Fibroblast of peridontal ligament (primary cell): Measurements from ENCODE around the gene GNA15.
"Not testable (repeated sequence)": the region's sequence is repeated elsewhere in the genome, so short reads cannot be mapped to it uniquely, and the experiment has no call there.

Source experiments
- DNase-seq: peaks from one replicate; pipeline ENCODE4 v3.0.0-alpha.2; 2010; ENCODE audit errors: extremely low read depth

The GNA15 gene

DNA sequence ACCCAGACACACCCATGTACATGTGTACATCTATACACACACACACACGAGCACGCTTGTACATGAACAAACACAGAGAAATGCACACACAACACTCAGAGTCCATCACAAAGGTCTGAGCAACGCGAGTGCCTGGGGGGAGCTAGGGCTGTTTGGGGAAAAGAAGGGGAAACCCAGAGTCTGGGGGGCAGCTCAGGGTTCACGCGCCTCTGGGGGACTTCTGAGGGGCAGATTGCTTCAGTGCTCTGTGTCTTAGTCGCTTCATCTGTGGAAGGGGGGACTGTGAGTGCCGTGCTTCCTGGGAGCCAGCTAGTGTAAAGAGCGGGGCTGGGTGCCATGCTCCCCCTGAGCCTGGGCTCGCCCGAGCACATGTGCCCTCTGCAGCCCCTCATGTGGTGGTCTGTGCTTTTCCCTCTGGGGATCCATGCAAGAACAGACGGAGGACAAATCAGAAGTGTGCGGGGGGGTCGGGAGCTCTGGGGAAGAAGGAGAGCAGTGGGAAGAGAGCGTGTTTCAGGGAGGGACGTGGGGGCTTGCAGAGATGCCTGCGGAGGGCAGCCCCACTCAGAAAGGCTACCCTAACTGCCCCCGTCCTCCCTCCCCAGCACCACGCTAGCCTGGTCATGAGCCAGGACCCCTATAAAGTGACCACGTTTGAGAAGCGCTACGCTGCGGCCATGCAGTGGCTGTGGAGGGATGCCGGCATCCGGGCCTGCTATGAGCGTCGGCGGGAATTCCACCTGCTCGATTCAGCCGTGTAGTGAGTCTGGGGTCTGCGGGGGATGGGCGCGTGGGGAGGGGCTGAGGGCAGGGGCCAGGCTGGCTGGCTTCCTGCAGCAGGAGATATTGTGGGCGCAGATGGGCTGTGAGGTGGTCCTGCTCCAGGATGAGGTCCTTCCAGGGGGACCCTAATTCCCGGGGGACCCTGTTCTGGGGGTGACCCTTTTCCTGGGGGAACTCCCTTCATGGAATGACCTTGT, 14.0 kb downstream of the GNA15 start:
- DNase-seq, result no peak

DNA sequence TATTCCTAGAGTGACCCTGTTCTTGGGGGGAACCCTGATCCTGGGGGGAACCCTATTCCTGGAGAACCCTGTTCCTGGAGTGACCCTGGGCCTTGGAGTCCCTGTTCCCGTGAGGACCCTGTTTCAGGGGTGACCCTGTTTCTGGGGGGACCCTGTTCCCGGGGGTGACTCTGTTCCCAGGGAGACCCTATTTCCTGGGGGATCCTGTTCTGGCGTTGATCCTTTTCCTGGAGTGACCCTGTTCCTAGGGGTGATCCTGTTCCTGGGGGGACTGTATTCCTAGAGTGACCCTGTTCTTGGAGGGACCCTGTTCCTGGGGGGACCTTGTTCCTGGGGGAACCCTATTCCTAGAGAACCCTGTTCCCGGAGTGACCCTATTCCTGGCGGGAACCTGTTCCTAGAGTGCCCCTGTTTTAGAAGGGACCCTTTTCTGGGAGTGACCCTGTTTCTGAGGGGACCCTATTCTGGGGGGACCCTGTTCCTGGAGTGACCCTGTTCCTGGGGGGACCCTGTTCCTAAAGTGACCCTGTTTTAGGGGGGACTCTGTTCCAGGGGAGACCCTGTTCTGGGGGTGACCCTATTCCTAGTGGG, 15.0 kb downstream of the GNA15 start:
- DNase-seq, result no peak

DNA sequence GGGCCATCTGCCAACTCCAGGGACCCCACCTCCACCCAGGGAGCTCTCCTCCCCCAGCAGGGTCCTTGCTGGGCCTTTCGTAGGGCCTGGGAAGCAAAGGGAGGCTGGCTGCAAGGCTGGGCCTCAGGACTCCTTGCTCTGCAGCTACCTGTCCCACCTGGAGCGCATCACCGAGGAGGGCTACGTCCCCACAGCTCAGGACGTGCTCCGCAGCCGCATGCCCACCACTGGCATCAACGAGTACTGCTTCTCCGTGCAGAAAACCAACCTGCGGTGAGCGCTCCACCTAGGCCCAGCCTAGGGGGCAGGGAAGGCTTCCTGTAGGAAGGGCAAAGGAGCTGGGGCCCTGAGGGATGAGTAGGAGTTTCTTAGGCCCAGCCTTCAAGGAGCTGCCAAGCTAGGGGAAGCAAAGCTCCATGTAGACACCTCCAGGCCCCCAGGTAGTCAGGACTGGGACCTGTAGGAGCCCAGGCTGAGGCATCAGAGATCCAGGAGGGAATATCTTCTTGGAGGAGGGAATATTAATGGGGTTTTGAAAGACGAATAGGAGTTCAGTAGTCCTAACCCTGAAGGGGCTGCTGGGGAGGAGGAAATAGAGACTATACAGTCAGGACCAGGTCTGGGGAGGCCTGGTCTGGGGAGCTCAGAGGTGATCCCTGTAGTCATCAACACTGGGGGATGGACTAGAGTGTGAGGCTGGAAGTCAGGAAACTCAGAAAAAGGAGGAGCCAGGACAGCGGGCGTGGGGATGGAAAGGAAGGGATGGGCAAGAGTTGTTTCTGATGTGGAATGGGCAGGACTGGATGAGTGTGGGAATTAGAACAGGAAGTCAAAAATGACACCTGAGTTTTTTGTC, 16.0 kb downstream of the GNA15 start:
- DNase-seq, result no peak

DNA sequence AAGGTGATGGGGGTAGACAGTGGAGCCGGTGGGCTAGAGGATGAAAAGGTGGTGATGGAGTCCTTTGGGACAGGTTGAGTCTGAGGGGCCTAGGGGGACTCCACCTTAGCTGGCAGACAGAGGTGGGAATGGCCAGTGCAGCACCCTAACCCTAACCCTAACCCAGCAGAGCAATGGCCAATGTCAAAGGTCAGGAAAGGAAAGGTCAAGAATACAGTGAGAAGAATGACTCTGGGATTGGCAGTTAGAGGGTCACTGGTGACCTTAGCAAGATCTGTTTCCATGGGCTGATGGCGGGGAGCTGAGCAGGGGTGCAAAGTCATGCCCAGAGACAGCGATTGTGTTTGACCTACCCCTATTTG, 16.6 kb downstream of the GNA15 start:
- DNase-seq, result no peak

DNA sequence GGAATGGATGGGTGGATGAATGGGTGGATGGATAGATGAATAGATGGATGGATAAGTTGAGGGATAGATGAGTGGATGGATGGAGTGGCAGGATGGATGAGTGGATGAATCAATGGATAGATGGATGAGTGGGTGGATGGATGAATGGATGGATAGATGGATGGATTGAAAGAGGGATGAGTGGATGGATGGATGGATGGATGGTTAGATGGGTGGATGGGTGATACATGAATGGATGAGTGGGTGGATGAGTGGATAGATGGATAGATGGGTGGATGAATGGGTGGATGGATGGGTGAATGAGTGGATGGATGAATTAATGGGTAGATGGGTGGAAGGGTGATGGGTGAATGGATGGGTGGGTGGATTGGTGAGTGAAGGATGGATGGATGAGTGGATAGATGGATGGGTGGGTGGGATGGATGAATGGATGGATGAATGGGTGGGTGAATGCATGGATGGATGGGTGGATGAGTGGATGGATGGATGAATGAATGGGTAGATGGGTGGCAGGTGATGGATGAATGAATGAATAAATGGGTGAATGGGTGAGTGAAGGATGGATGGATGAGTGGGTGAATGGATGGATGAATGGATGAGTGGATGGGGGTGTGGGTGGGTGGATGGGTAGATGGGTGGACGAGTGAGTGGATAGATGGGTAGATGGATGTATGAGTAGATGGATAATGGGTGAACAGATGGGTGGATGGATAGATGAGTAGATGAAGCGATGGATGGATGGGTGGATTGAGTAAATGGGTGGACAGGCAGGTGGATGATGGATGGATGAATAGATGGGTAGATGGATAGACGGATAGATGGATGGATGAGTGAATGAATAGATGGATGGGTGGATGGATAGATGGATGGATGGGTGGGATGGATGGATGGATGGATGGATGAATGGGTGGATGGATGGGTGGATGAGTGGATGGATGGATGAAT, 17.7 kb downstream of the GNA15 start:
- no peak for DNase-seq

DNA sequence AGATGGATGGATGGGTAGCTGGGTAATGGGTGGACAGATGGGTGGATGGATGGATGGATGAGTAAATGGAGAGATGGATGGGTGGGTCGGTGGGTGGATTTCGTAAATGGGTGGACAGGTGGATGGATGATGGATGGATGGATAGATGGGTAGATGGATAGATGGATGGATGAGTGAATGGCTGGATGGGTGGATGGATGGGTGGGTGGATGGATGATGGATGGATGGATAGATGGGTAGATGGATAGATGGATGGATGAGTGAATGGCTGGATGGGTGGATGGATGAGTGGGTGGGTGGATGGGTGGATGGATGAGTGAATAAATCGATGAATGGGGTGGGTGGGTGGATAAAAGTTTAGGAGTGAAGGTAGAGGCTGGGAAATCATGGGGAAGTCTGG, 18.6 kb downstream of the GNA15 start:
- DNase-seq, result not testable (repeated sequence)

DNA sequence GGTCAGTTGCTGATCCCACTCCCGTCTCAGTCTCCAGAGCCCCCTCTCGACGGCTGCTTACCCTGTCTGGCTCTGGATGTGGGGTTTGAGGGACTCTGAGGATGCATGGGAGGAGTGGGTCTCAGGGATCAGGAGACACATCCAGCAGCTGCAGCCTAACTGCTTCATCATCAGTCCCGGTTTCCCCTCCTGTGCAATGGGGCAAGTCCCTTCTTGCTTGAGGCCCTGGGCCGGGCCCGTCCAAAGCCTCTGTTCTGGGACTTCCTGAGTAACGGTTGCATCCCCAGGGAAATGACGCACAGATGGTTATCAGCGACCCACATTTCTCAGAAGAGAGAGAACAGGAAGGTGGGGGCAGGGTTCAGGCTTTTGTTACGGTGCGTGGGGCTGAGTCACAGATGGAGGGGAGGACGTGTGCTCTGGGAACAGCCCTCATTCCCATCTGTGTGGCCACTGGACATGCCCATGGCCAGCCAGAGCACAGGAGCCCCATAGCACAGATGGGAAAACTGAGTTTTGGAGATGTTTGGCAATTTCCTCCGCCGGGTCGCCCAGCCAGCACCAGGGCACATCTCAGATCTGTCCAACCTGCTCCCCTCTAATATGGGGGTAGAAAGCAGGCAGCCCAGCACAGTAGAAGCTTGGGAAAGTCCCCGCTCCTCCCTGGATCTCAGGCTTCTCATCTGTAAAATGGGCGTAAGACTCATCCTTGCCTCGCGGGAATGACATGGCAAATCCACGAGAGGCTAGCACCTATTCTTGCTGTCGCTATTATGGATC, 19.3 kb downstream of the GNA15 start:
- peak; percentile 94 for DNase-seq

DNA sequence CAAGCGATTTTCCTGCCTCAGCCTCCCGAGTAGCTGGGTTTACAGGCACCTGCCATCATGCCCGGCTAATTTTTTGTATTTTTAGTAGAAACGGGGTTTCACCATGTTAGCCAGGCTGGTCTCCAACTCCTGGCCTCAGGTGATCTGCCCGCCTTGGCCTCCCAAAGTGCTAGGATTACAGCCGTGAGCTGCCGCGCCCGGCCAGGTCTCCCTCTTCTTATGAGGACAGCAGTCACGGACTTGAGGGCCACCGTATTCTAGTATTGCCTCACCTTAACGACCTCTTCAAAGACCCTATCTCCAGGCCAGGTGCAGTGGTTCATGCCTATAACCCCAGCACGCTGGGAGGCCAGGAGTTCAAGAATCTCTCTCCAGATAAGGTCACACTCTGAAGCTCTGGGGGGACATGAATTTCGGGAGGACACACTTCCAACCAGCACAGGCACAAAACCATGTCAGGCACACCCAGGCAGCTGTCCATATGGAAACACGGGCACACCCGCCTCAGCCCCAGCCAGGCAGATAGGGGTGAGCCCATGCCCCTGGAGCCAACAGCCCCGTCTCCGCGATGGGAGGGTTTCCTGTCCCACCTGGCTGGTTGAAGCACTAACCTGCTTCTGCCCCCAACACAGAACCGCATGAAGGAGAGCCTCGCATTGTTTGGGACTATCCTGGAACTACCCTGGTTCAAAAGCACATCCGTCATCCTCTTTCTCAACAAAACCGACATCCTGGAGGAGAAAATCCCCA, 21.4 kb downstream of the GNA15 start:
- no peak for DNase-seq

DNA sequence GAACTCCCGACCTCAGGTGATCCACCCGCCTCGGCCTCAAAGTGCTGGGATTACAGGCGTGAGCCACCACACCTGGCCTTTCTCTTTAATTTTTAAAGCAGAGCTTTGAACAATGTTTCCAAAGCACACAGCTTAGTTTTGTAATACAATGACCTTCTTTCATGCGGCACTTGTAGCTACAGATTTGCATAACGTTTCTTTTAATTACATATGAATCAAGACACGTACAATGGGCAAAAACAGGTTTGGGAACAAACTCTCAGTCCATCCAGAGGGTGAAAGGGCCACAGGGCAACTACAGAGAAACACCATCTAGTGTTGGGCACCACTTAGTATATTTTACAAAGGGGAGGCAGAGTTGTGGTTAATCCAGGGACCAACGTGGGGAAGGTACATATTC, 23.7 kb downstream of the GNA15 start:
- no peak for DNase-seq

DNA sequence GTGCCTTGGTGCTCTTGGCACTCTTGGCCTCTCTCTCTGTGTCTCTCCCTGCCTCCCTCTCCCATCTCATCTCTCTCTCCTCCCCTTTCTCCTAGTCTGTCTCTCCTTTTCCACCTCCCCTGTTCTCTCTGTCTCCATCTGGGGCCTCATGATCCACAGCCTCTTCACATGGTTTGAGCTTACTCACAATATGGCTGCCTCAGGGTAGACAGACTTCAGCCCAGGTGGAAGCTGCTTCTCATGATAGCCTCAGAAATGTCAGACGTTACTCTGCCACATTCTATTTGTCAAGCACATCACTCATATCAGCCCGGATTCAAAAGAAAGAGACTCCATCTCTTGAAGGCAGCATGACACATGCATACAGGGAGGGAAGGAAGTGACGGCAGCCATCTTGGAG, 24.4 kb downstream of the GNA15 start:
- DNase-seq, result no peak

DNA sequence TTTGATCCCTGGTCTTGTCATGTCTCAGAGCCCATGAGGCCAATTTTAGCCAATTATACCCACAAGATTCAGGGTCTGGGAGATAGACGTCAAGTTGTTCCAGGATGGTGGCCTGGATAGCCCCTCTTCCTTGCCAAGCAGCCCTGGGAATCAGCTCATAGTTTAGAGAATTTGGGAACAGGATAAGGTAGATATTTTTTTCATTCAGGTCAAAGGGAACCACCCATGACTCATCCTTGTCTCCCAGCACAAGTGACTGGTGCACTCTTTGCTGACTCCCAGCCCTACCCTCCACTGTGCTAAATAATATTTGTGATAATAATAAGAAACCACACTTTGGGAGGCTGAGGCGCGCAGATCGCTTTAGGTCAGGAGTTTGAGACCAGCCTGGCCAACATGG, 25.6 kb downstream of the GNA15 start:
- DNase-seq, result no peak

DNA sequence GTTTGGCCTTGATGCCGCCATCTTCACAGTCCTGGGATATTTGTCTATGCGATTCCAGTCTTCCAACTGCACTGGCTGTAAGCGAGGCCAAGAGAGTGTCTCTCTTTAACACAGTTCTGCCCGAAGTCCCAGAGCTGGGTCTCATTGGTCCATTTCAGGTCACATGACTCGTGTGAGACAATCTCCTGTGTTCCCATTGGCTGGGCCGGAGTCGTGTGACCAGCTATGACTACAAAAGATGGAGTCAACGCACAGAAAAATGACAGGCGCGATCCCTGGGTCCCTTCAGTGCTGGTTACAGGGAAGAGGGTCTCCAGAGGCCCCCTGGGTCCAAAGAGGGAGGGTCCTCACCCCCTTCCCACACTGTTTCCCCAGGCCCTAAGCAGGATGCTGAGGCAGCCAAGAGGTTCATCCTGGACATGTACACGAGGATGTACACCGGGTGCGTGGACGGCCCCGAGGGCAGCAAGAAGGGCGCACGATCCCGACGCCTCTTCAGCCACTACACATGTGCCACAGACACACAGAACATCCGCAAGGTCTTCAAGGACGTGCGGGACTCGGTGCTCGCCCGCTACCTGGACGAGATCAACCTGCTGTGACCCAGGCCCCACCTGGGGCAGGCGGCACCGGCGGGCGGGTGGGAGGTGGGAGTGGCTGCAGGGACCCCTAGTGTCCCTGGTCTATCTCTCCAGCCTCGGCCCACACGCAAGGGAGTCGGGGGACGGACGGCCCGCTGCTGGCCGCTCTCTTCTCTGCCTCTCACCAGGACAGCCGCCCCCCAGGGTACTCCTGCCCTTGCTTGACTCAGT, 26.8 kb downstream of the GNA15 start:
- no peak for DNase-seq

DNA sequence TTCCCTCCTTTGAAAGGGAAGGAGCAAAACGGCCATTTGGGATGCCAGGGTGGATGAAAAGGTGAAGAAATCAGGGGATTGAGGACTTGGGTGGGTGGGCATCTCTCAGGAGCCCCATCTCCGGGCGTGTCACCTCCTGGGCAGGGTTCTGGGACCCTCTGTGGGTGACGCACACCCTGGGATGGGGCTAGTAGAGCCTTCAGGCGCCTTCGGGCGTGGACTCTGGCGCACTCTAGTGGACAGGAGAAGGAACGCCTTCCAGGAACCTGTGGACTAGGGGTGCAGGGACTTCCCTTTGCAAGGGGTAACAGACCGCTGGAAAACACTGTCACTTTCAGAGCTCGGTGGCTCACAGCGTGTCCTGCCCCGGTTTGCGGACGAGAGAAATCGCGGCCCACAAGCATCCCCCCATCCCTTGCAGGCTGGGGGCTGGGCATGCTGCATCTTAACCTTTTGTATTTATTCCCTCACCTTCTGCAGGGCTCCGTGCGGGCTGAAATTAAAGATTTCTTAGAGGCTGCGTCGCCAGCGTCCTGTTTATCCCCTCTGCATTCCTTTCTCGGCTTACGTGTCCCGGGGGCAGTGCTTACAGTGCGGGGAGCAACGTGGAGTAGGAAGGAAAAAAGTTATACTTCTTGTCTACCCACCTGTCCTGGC, 27.5 kb downstream of the GNA15 start:
- DNase-seq, result peak; percentile 53

DNA sequence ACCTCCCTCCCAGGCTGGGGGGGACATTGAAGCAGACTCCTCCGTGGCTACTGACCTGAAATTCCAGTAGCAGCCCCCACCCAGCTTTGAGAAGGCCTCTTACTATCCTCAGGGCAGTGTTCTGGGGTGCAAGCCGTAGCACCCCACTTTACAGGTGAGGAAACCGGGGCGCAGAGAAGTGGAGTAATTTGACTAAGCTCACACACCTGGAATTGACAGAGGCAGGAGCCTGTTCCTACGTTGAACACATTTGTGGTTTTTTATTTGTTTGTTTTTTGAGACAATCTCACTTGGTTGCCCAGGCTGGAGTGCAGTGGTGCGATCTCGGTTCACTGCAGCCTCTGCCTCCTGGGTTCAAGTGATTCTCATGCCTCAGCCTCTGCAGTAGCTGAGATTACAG, 28.1 kb downstream of the GNA15 start:
- no peak for DNase-seq

DNA sequence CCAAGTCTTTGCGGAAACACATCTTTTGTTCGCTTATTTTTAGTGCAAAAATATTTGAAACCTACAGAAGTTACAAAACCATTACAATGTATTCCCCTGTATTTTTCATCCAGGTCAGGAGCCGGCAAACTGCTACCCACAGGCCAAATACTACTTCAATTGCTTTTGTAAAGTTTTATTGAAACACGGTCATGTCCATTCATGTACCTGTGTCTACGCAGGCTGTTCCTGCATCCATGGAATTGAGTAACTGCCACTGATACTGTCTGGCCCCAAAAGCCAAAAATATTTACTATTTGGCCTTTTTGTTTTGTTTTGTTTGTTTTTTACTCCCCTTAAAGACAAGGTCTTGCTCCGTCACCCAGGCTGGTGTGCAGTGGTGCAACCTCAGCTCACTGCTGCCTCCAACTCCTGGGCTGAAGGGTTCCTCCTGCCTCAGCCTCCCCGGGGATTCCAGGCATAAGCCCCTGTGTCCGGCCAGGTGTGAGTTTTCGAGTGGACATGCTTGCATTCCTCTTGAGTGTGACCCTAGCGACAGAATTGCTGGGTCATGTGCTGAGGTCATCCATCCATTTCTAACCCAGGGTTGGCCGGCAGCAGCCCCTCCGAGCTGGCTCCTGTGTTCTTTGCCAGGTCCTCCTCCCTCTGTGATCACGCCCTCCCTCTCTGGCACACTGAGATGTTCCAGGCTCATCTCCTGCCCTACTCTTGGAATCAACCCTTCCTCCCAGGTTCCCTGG, 31.9 kb downstream of the GNA15 start:
- DNase-seq, result no peak

DNA sequence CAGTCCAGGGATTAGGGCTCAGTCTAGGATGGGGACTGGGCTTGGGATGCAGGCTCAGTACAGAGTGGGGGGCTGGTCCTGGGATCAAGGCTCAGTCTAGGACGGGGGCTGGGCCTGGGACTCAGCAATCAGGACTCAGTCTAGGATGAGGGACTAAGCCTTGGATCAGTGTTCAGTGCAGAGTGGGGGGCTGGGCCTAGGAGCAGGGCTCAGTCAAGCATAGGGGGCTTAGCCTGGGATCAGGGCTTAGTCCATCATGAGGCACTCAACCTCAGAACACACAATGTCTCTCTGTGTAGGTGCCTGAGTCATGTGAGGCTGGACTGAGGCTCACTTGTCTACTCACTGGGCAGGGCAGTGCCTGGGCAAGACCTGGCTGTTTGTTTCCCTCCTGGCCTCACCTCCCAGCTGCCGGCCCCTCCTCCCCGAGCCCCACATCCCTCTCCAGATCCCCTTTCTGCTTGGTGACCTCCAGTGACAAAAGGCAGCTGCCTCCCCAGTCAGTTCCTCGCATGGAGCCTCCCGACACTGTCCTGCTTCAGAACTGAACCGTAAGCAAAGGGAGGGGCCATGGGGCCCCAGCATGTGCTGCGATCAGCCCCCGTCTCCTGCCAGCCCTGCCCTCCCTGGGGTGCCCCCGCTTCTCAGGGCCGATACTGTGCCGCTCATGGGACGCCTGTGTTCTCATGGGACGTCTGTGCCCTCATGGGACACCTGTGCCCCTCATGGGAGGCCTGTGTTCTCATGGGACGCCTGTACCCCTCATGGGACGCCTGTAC, 36.2 kb downstream of the GNA15 start:
- no peak for DNase-seq

DNA sequence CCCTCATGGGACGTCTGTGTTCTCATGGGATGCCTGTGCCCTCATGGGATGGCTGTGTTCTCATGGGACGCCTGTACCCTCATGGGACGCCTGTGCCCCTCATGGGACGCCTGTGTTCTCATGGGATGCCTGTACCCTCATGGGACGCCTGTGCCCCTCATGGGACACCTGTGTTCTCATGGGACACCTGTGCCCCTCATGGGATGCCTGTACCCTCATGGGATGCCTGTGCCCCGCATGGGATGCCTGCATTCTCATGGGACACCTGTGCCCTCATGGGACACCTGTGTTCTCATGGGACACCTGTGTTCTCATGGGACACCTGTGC, 36.8 kb downstream of the GNA15 start:
- DNase-seq, result not testable (repeated sequence)
